HG02884 (cell line): Measurements from ENCODE around the gene OR2T8.
A peak's percentile ranks its signal among the peaks of the same experiment; 100 is the strongest.

Source experiments
- ATAC-seq: cut with Tn5 transposase; IDR thresholded peaks from one replicate; pipeline ENCODE4 v1.9.1; 2021; ENCODE audit warnings: mild to moderate bottlenecking, moderate library complexity; ENCODE audit not compliant: unreplicated experiment

OR2T8 gene, protein sequence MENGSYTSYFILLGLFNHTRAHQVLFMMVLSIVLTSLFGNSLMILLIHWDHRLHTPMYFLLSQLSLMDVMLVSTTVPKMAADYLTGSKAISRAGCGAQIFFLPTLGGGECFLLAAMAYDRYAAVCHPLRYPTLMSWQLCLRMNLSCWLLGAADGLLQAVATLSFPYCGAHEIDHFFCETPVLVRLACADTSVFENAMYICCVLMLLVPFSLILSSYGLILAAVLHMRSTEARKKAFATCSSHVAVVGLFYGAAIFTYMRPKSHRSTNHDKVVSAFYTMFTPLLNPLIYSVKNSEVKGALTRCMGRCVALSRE

DNA sequence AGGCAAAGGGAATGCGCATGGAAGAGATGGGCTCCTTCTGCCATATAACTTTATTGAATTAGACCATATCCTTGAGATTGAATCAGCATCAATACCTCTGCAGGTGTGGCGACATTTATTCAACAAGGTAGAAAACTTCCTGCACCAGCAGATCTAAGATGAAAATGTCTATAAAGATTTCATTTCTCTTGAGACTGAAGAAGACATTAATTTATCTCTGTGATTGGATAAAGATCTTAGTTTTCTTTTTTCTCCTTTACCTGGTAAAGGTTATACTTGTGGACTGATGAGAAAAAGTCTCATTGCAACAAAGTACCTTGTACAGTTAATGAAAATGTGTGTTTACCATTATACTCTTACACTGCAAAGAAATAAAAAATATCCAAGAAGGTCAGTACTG lies at the start of gene OR2T8:
OR2T8 (plus strand) TSS at position 301 of the 400 bp plus-strand sequence. CDS start 766 bp downstream, outside the sequence.
- ATAC-seq = no peak

DNA sequence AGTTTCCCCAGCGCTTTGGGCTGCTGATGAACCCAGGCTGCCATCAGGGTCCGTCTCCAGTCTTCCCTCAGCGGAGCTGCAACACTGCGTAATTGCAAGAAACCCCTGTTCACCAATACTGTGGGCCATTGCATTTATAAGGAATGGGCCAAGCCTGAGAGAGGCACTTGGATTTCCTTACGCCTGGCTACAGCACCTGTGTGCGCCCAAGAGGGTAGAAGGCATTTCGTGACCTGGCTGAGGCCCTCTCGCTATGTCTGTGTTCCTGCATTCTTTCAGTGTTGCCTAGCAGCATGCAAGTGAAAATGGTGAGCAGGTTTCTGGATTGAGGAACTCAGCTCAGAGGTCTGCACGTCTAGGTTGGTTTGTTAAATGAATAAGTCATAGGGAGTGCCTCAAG lies 36.7 kb upstream of the OR2T8 start:
- no peak for ATAC-seq

DNA sequence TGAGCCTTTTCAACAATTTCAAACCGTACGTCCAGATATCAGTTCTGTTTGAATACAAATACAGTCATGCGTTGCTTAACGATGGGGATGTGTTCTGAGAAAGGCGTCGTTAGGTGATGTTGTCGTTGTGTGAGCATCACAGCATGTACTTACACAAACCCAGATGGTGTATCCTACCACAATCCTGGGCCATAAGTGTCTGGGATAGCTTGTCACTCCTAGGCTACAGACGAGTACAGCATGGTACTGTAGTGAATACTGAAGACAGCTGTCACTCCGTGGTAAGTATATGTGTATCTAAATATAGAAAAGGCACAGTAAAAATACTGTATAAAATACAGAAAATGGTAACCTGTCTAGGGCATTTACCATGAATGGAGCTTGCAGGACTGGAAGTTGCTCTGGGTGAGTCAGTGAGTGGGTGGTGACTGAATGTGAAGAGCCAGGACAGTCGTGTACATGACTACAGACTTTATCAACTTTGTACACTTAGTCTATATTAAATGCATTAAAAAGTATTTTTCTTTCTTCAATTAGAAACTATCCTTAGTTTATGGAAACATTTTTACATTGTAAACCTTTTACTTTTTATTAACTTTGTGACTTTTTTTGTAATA lies 35.1 kb upstream of the OR2T8 start:
- ATAC-seq = no peak

DNA sequence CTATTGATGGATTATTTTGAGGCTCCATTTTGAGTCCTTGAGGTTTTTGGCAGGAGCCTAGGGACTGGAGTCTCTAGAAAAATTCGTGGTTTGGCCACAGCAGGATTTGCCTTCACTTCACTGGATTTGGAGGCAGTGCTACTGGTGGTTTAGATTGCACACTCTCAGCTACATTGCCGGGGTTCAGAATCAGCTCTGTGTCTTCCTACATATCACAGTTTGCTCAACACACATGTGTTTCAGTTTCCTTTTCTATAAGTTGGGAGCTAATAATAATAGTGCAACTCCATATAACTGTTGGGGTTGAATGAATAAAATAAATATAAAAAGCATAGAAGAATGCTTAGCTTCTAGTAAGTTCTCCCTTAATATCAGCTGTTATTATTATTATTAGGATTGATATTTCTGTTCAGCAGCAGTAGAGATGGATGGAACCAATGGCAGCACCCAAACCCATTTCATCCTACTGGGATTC lies 24.9 kb upstream of the OR2T8 start, which contains the start of gene OR2W3:
OR2W3 (plus strand) TSS at position 425 of the 475 bp plus-strand sequence; CDS start at position 425, 0 bp downstream.
- no peak for ATAC-seq

DNA sequence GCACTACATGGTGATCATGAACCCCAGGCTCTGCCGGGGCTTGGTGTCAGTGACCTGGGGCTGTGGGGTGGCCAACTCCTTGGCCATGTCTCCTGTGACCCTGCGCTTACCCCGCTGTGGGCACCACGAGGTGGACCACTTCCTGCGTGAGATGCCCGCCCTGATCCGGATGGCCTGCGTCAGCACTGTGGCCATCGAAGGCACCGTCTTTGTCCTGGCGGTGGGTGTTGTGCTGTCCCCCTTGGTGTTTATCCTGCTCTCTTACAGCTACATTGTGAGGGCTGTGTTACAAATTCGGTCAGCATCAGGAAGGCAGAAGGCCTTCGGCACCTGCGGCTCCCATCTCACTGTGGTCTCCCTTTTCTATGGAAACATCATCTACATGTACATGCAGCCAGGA lies 24.1 kb upstream of the OR2T8 start:
- ATAC-seq = no peak

DNA sequence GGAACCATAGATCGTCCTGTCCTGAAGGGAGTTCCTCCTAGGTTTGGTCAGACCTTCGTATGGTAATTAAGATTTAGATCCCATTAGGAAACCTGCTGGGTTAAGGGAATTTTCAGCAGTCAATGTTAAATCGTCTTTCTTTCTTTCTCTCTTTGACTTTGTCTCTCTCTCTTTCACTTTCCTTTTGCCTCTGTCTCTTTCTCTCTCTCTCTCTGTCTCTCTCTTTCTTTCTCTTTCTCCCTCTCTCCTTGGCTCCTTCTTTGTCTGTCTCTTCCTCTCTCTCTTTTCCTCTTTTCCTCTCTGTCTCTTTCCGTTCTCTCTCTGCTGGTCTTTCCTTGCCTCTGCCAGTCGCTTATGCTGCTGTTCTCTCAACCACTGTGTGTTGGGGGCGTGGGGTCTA lies 15.9 kb upstream of the OR2T8 start:
- no peak for ATAC-seq

DNA sequence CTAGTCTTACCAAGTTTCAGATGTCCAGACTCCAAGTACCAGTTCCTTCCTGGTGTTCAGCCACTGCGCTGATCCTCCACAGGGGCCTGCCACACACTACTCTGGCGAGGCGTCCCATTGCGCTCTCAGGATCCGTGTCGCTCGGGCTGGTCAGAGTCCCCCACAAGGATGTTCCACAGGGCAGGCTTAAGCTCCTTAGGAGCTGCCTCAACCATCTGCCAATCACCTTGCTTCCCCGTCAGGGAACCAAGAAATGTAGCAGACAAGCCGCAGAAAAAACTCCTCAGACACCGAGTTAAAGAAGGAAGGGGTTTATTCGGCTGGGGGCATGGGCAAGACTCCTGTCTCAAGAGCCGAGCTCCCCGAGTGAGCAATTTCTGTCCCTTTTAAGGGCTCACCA lies 14.9 kb upstream of the OR2T8 start:
- no peak for ATAC-seq

DNA sequence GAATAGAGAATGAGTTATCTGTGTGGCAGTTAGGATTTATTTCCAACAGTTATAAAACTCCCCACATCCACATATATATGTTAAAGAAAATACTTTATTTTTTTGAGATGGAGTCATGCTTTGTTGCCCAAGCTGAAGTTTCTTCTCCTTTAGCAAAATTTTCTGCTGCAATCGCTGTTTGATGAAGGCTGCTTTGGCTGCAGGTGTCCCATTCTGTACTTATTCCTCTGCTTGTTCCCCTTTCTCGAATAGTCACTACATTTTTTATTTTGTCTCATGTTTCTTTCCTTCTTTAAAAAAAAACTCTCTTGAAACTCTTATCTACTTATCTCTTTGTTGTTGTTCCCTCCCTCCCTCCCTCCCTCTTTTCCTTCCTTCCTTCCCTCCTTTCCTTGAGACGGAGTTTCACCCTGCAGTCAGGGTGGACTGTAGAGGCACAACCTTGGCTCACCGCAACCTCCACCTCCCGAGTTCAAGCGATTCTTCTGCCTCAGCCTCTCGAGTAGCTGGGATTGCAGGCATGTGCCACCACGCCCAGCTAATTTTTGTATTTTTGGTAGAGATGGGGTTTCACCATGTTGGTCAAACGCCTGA lies 14.0 kb upstream of the OR2T8 start:
- no peak for ATAC-seq

DNA sequence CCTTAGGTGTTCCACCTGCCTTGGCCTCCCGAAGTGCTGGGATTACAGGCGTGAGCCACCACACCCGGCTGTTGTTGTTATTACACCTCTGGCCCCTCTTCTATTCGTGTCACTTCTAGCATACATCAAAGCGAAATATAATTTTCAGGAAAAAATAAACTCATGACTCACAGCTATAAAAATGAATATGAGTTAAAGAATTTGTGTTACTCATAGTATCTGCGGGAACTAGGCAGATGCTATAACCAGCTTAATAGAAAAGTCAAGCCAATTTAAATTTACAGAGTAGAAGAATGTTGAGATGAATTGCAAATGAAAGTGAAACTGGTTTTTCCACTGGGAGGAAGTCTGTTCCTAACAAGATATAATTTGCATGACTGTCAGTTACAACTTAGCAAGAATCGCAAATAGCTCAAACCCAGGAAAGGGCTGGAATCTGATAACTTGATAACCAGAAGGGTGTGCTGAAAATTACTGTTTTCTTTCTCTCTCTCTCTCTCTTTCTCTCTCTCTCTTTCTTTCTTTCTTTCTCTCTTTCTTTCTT lies 13.5 kb upstream of the OR2T8 start:
- no peak for ATAC-seq

DNA sequence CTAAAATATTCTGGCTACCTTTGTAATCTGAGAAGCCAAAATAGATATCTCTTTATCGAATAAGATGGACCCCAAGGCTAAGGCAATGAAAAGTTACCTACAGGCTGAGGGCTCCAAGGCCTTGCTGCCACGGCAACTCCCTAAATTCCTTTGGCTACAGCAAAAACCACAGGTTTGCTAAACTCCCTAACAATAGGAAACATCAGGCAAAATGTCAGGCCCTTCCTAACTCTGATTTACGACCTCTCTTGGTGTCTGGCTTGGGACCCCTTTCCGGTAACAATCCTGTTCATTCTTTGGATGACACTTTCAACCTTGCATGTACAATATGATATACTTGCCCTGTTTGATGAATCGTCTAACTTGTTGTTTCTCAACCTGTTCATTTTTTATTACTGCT lies 11.3 kb upstream of the OR2T8 start:
- no peak for ATAC-seq

DNA sequence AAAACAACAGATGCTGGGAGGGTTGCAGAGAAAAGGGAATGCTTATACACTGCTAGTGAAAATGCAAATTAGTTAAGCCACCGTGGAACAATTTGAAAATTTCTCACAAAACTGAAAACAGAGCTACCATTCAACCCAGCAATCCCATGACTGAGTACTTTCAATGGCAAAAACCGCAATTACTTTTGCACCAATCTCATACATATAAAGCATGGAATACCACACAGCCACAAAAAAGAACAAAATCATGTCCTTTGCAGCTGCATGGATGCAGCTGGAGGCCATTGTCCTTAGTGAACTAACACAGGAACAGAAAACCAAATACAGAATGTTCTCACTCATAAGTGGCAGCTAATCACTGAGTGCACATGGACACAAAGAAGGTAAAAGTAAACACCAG lies 6.3 kb upstream of the OR2T8 start:
- no peak for ATAC-seq

DNA sequence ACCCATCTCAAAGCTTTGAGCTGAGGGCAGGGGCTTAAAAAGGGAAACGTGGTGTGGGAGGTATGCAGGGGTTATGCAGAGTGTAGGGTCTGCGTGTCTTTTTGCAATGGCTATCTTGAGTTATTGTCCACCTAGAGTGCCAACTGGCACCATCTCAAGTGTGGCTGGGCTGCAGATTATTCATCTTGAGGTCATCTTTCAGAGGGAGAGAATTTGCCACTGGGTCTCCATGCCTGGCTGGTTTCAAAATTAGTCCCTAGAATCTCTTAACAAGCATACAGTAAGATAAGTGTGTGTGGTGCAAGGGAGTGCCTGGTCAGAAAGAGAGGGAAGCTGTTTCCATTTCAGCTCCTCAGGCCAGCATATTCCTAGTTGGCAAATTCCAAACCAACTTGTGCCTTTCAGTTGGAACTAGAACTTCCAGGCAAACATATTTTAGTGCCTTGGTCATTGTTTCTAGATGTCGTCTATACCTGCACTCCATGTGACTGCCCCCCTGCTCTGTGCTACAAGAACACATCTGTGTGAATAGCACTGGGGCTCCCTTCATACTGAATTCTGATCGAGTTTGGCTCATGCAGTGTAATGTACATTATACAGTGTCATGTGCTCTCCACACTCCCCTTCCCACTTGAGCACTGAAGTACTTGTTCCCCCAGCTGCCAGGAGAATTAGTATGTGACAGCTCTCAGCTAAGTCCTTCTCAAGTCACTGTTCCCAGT lies 5.0 kb upstream of the OR2T8 start:
- no peak for ATAC-seq

DNA sequence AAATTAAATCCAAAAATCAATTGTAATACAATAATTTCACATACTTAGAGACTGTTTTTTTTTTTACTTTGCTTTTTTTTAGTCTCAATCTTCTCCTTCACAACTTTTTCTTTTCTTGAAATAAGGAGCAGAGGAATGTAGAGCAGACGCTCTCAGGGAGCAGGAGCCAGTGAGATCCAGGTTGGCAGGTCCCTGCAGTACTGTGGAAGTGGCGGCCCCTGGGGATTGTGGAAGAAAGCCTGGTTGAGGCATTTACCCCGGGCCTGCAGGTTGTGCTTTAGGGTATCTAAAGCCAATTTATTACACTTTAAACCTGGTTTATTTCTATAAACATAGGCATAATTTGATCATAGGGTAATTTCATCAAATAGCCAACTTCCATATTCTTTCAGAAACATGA lies 3.9 kb downstream of the OR2T8 start:
- ATAC-seq = no peak

DNA sequence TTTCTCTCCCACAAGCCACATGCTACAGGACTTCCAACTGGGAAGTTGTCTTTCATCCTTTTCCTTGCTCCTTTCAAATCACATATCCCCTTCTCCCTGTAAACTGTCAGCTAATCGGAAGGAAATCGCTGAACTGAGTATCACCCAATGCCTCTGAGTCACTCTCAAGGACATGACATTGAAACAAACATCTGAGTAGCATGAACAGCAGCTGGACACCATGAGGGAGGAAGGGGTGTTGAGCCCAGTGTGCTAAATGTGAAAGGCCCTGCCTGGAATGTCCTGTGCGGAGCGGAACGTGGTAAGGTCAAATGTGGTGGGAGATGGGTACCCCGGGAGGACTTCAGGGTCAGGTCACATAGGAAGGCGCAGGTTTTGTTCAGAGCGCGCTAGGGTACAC lies 4.8 kb downstream of the OR2T8 start, which contains the start of gene OR2AJ1:
OR2AJ1 (plus strand) TSS at position 22 of the 400 bp plus-strand sequence. CDS start 8,880 bp downstream, outside the sequence.
- ATAC-seq = no peak

DNA sequence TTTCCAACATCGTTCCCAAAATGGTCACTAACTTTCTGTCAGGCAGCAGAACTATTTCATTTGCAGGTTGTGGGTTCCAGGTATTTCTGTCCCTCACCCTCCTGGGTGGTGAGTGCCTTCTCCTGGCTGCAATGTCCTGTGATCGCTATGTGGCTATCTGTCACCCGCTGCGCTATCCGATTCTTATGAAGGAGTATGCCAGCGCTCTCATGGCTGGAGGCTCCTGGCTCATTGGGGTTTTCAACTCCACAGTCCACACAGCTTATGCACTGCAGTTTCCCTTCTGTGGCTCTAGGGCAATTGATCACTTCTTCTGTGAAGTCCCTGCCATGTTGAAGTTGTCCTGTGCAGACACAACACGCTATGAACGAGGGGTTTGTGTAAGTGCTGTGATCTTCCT lies 13.9 kb downstream of the OR2T8 start:
- no peak for ATAC-seq

DNA sequence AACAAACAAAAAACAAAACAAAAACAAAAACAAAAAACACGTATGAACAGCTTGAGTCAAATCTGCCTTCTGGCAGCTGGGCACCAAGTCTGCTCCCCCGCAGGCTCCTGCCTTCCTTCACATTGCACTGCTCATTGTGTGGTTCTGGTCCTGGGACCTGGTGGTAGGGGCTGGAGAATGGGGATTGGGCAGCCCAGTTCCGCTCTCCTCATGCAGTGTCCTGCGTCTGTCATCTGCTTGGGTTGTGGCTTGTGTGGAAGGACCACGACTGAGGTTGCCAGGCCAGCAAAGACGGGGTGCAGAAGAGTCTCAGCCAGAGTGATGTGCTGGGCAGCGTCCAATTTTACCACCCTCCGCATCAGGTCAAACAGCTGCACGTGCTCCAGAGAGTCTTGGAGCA lies 15.7 kb downstream of the OR2T8 start:
- no peak for ATAC-seq

DNA sequence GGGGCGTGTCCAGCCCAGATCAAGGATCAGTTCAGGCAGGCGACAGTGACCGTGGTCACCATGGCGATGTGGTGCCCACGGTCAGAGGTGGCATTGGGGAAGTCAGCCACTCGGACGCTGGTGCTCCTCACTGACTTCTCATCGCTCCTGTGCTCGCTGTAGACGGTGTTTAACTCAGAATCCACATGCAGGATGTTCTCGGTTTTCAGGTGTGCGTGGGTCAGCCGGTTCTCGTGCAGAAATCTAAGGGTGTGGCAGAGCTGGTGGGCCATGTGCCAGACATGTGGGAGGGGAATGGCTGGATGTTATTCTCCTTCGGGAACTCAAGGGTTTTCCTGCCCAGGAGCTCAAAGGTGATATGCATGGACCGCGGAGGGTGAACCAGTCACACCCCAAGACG lies 16.4 kb downstream of the OR2T8 start:
- no peak for ATAC-seq

DNA sequence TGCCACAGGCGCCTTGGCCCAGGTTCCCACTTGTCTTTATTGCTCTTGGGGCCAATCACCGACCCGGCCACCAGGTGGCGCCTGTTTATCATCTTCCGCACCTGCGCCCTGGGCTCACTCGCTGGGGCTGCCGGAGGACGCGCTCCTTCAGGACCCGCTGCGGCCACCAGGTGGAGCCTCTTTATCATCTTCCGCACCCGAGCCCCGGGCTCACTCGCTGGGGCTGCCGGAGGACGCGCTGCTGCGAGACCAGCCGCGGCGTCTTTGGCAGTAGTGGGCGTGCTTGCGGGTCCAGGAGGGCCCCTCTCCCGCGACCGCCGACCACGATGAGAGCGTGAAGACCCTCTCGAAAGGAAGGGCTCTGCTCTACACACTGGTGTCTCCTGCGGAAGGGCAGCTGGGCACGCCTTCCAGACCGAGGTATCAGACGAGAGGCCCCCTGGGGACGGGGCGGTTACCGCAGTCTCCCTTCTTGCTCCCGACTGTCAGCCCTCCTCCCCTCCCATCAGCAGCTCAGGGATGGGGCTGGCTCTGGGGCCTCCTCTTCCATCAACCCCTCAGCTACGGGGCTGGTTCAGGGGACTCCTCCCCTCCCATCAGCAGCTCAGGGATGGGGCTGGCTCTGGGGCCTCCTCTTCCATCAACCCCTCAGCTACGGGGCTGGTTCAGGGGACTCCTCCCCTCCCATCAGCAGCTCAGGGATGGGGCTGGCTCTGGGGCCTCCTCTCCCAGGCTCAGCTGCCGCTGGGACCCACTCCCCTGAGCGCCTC lies 17.1 kb downstream of the OR2T8 start:
- peak; percentile 100 for ATAC-seq

DNA sequence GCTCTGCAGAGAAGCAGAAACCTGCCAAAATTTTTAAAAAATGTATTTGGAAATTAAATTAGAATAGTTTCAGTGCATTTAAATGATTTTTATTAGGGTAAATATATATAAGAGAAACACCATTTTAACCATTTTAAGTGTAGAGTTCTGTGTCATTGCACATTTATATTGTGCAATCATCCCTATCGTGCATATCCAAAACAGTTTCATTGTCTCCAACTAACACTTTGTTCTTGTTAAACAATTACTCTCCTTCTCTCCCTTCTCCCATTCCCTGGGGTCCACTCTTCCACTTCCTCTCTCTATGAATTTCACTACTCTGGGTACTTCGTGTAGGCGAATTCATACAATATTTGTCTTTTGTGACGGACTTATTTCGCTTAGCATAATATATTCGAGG lies 22.6 kb downstream of the OR2T8 start:
- ATAC-seq = no peak

DNA sequence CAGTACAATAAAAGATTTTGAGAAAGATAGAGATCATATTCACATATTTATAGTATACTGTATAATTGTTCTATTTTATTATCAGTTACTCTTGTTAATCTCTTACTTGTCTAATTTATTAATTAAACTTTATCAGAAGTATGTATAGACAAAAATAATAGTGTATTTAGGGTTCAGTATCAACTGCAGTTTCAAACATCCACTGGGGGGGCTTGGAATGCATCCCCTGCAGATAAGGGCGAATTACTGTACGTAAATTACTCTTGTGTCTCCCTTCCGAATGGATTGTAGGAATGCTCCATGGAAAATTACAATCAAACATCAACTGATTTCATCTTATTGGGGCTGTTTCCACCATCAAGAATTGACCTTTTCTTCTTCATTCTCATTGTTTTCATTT lies 28.5 kb downstream of the OR2T8 start, which contains the start of gene OR2L8:
OR2L8 (plus strand) TSS at position 301 of the 400 bp plus-strand sequence; CDS start at position 301, 0 bp downstream.
- no peak for ATAC-seq
